ENCODE measurements around the gene TRMT13. TPM values are rescaled to one million over a fixed set of nuclear protein-coding genes. Genes with fewer than 3 reads are reported as not detected.

Gene TRMT13
- total RNA-seq, 1 experiment from 2014 or later = 23.3 TPM

- peak overlapping the region; percentile 82 for H3K27ac ChIP-seq (ENCODE audit: low read depth, low read length, poor library complexity, severe bottlenecking)
- DNase-seq (ENCODE audit: low spot score) = no peak
Measured at GRCh38 chr1:100131623-100132022, 1.3 kb upstream of the TRMT13 start.

GRCh38 chr1:100134872-100135271 lies 1.9 kb downstream of the TRMT13 start:
- BruUV-seq (replicated peaks) = no TSS peak
- Histone ChIP-seq H3K9me3 (ENCODE audit: low read depth, low read length, poor library complexity, severe bottlenecking) (no peaks in the 10 kb centered on the region), H3K27ac (ENCODE audit: low read depth, low read length, poor library complexity, severe bottlenecking) (no peak overlapping the region), H3K36me3 (ENCODE audit: insufficient read depth, low read length, poor library complexity, severe bottlenecking) (peaks cover 16% of the 10 kb centered on the region), H3K4me3 (ENCODE audit: low read depth, low read length, poor library complexity, severe bottlenecking) (no peak overlapping the region), H3K4me1 (ENCODE audit: insufficient read depth, low read length, poor library complexity, severe bottlenecking) (peaks cover 20% of the 10 kb centered on the region), H3K27me3 (replicated peaks; ENCODE audit: insufficient read depth, low read depth, low read length, poor library complexity) (no peaks in the 10 kb centered on the region)
- POLR2A ChIA-PET (ENCODE audit: low non-redundant PET) = no interaction called here
- TF ChIP-seq EZH2 (IDR thresholded peaks at IDR 0.05; ENCODE audit: borderline replicate concordance, low read depth, low read length, poor library complexity, severe bottlenecking) = no peak
- TF ChIP-seq CTCF (conservative IDR thresholded peaks at IDR 0.05; ENCODE audit: low read depth, low read length) = peak; percentile 40; the same call in 1 of the 2 replicates
- CTCF ChIA-PET = interaction anchor here (0.9 kb wide), 1 partner anchor 1666 kb away, joined by 3 read pairs; no protein-coding TSS in a partner anchor
- peak; percentile 17 for DNase-seq (ENCODE audit: low spot score)
- intact Hi-C loops (cut with micrococcal nuclease; ENCODE audit: unreplicated experiment) = loop anchor here (2.0 to 10.0 kb wide), 3 partner anchors 220 to 326 kb away; partner anchors contain the start of gene CDC14A

More at GRCh38 chr1:100131623-100132022, 1.3 kb upstream of the TRMT13 start:
- ChIA-PET CTCF (no interaction called here), POLR2A (ENCODE audit: low non-redundant PET) (no interaction called here)
- BruUV-seq (replicated peaks) = no TSS peak
- intact Hi-C loops (cut with micrococcal nuclease; ENCODE audit: unreplicated experiment) = loop anchor here (10.0 kb wide), 2 partner anchors 223 to 323 kb away; partner anchors contain the start of gene CDC14A
- no peaks in the 10 kb centered on the region for H3K36me3 ChIP-seq (ENCODE audit: insufficient read depth, low read length, poor library complexity, severe bottlenecking)
- no peaks in the 10 kb centered on the region for H3K9me3 ChIP-seq (ENCODE audit: low read depth, low read length, poor library complexity, severe bottlenecking)
- H3K27me3 ChIP-seq (replicated peaks; ENCODE audit: insufficient read depth, low read depth, low read length, poor library complexity) = no peaks in the 10 kb centered on the region
- TF ChIP-seq EZH2 (IDR thresholded peaks at IDR 0.05; ENCODE audit: borderline replicate concordance, low read depth, low read length, poor library complexity, severe bottlenecking) (no peak), CTCF (conservative IDR thresholded peaks at IDR 0.05; ENCODE audit: low read depth, low read length) (no peak)
- H3K4me3 ChIP-seq (ENCODE audit: low read depth, low read length, poor library complexity, severe bottlenecking) = peak overlapping the region; percentile 93
- peaks cover 20% of the 10 kb centered on the region for H3K4me1 ChIP-seq (ENCODE audit: insufficient read depth, low read length, poor library complexity, severe bottlenecking)

GRCh38 chr1:100137602-100138001 lies 4.6 kb downstream of the TRMT13 start:
- ChIA-PET CTCF (no interaction called here), POLR2A (ENCODE audit: low non-redundant PET) (no interaction called here)
- Histone ChIP-seq H3K4me1 (ENCODE audit: insufficient read depth, low read length, poor library complexity, severe bottlenecking) (peaks cover 9% of the 10 kb centered on the region), H3K9me3 (ENCODE audit: low read depth, low read length, poor library complexity, severe bottlenecking) (no peaks in the 10 kb centered on the region), H3K36me3 (ENCODE audit: insufficient read depth, low read length, poor library complexity, severe bottlenecking) (peaks cover 35% of the 10 kb centered on the region), H3K27me3 (replicated peaks; ENCODE audit: insufficient read depth, low read depth, low read length, poor library complexity) (no peaks in the 10 kb centered on the region), H3K4me3 (ENCODE audit: low read depth, low read length, poor library complexity, severe bottlenecking) (no peak overlapping the region), H3K27ac (ENCODE audit: low read depth, low read length, poor library complexity, severe bottlenecking) (no peak overlapping the region)
- no TSS peak for BruUV-seq (replicated peaks)
- no peak for DNase-seq (ENCODE audit: low spot score)
- TF ChIP-seq CTCF (conservative IDR thresholded peaks at IDR 0.05; ENCODE audit: low read depth, low read length) (no peak), EZH2 (IDR thresholded peaks at IDR 0.05; ENCODE audit: borderline replicate concordance, low read depth, low read length, poor library complexity, severe bottlenecking) (no peak)
- intact Hi-C loops (cut with micrococcal nuclease; ENCODE audit: unreplicated experiment) = loop anchor here (10.0 kb wide), 2 partner anchors 217 to 317 kb away; partner anchors contain the start of gene CDC14A
